Stomach (tissue), 4 donors: ENCODE results near the gene KCNE2.

Source experiments
- CTCF ChIP-seq, 7 experiments: fragments of 450-650 bp in 4 of 7; fragments of 200-600 bp in 3 of 7; sonication (generic) in 3 of 7; IDR thresholded peaks; one replicate each; pipeline ENCODE4 v1.5.1; 2016 to 2019; ENCODE audit warnings: antibody characterized with exemption in 7 of 7, control low read depth in 2 of 7, mild to moderate bottlenecking in 1 of 7
- POLR2A ChIP-seq, 4 donors: fragments of 450-650 bp; IDR thresholded peaks; one replicate each; pipeline ENCODE4 v1.6.1; 2016; ENCODE audit warnings: antibody characterized with exemption in 4 of 4, control low read depth in 2 of 4, mild to moderate bottlenecking in 1 of 4, moderate library complexity in 1 of 4

DNA sequence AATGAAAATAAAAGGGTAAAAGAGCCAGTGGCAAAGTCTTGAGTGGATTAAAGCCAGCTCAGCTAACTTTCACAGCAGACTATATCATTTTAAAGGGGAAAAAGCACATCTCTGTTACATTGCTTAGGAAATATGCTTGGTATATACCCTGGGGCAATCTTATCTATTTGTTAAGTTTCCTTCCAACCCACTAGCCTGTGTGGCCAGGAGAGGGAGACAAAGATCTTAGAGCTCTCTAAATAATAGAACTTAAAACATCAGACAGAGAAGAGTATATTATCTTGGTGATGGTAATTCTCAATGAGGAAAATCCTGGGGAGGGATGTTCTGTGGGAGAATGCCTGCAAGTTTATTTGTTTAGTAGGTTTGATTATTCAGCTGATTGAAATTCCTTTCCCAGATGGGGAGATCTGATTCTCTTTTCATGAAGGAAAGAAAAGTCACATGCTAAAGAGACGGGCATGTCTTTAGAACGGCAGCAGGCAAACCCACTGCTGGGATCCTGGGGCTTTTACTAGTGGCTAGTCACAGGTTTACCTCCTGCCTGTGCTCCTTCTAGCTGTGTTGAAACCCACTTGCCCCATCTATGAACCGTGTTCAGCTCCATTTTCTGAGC is 3.6 kb downstream of the KCNE2 start:
- TF ChIP-seq CTCF (IDR thresholded peaks at IDR 0.05) (peak in 5 of 7 experiments; percentile 26 to 65 (median 57)), POLR2A (IDR thresholded peaks at IDR 0.05) (no peak)
